ENCODE data around the gene PDE12.

PDE12 gene, protein sequence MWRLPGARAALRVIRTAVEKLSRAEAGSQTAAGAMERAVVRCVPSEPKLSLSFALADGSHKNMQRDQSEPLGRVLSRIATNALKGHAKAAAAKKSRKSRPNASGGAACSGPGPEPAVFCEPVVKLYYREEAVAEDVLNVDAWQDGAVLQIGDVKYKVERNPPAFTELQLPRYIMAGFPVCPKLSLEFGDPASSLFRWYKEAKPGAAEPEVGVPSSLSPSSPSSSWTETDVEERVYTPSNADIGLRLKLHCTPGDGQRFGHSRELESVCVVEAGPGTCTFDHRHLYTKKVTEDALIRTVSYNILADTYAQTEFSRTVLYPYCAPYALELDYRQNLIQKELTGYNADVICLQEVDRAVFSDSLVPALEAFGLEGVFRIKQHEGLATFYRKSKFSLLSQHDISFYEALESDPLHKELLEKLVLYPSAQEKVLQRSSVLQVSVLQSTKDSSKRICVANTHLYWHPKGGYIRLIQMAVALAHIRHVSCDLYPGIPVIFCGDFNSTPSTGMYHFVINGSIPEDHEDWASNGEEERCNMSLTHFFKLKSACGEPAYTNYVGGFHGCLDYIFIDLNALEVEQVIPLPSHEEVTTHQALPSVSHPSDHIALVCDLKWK
- 60.2 to 103 (median 80.4) reads per million in 4 donors for total RNA-seq

DNA sequence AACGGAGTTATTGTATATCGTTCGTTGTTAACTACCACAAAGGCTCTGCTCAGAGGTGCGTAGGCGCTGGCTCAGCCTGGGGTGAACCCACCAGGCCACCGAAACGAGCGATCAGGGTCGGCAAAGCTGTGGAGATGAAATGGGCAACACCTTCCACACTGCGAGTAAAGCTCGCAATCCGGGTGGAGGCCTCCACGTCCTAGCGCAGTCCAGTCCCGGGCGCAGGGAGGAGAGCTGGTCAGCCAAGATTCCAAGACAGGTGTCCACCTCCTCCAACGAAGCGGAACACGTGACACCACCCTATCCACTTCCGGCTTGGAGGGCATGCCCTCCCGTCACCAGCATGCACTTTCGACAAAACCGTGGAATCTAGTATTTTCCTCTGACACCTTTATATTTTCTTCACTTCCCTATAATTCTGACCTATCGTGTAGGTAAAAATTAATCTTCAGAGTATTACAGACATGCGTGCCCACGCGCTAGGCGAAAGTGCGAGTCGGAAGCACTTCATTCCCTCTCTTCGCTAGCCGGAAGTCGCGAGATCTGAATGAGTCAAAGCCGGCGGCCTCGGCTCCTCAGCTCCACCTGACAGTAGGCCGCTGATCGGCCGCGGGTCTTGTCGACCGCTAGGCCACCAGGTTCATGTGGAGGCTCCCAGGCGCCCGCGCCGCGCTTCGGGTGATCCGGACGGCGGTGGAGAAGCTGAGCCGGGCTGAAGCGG is at the start of gene PDE12:
PDE12 (plus strand) TSS at position 537 of the 721 bp plus-strand sequence; CDS start at position 643, 106 bp downstream.
- DNase-seq: peak; percentile 60 to 90 (median 72)

DNA sequence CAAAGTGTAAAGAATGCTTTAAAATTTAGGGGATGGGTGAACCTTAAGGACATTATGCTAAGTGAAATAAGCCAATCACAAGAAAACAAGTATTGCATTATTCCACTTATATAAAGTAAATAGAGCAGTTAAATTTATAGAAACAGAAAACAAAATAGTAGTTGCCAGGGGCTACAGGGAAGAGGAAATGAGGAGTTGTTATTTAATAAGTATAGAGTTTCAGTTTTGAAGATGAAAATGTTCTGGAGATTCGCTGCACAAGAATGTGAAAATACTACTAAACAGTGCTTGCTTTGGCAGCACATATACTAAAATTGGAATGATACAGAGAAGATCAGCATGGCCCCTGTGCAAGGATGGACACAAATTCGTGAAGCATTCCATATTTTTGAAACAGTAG is 43.9 kb upstream of the PDE12 start:
- no peak for DNase-seq

DNA sequence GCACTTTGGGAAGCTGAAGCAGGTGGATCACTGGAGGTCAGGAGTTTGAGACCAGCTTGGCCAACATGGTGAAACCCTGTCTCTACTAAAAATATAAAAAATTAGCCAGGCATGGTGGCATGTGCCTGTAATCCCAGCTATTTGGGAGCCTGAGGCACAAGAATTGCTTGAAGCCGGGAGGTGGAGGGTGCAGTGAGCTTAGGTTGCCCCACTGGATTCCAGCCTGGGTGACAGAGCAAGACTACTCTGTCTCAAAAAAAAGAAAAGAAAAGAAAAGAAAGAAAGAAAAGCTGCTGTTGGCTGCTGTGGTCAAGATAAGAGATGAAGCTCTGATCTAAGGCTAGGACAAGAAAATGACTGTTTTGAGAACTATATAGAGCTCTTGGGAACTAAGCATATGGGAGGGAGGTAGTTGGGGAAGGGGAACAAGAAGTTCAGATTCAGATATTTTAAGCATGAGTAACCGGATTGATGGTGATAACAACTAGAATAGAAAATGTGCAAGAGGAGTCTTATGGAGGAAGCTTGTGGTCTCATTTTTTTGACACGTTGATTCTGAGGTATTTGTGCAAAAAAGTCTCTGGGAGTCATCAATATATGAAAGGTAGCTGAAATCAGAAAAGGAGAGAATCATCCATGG is 37.7 kb upstream of the PDE12 start:
- DNase-seq: no peak

DNA sequence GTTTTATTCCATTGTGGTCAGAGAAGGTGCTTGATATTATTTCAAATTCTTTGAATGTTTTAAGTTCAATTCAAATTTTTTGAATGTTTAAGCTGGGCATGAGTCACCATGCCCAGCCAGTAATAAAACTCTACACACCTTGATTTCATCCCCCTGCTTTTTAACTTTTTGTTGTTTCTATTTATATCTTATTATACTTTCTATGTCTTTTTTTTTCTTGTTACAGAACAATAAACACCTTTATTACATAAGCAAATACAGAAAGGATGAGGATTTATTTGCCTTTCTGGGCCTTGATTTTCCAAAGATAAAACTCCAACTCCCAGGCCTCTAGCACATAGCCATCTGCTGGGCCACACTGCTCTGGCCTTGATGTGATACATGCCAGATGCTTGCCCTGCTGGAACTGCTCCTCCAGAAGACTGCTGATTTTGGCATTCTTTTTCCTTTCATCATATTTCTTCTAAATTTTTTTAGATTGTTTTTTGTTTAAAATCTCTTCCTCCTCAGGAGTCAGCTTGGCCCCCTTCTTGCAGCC is 25.9 kb upstream of the PDE12 start:
- no peak for DNase-seq

DNA sequence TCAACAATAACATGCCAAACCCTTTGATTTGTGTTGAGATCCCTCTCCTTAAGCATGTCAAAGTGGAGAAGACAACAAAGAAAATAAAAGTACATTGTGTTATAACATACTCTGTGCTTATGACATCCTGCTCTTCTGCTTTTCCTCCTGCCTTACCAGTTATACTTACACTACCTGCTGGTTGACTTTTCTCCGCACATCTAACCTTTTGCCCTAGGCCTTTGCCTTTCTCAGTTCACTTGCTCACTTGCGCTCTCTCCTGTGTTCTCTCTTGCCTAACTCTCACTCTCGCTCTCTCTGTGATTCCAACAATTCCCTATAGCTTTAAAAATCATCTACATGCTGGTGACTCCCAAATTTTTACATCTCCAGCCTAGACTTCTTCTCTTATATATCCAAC is 17.6 kb upstream of the PDE12 start:
- DNase-seq: no peak

DNA sequence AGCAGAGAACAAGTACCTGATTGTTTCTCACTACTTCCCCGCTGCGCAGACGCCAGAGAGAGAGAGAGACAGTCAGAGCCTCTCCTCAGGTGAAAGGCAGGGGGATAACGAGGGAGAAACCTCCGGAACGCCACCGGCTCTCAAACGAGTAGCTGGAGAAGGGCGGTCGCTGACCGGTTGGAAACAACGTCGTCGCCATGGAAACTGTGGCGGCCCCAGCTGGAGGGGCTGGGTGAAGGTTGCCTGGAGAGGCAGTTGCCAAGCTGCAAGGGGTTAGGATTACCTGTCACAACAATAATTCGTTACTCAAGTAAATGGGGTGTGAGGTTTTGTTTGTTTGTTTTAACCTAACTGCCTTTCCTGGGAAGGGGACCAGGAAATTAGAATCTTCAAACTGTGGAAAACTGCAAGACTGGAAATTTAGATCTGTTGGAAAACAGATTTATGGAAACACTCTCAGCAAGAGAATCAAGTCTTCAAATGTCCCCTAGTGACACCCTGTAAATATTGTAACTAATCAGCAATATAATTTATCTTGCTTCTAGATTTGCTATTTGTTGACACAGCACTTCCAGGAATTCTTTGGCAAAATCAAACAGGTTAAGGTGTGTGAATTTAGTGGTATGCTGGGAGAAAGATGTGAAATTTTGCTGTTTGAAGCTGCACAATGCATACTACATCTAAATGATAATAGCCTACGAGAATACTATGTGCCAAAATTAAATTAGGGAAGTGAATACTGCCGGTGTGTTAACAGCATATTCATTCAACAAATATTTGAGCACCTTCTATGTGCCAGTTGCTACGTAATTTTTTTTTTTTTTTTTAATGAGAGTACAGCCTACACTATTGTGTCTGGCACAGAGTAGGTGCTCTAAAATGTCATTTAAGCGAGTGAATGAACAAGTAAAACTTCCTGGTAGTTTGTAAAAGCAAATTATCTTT is 11.6 kb upstream of the PDE12 start, which contains the start of gene DNAH12:
DNAH12 (minus strand) TSS at position 164 of the 945 bp plus-strand sequence. CDS start 1,474 bp downstream, outside the sequence.
- no peak for DNase-seq

DNA sequence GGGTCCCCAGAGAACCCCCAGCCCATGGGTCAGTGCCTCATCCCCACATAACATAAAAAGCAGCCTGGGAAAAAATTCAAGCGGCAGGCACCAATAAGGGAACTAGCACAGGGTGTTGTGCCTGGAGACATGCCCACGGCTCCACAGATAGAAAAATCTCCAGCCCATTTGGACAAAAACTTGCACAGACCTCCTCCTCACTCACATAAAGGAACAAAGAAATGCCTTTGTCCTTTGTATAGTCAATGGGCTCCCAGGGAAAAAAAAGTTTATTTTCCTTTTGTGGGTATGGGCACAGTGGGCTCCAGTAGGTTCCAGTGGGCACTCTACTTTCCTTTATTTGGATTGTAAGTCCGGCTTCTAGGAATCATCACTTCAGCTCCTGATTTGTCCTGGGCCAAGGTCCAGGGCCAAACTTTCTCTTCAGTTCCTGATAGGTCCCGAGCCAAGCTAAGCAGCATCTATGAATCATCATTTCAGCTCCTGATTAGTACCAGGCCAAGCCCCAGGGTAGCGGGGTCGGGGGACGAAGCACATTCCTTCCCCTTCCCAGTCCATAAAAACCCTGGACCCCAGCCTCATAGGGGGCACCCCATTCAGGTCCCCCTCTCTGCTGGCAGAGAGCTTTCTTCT is 10.3 kb upstream of the PDE12 start:
- DNase-seq: no peak

DNA sequence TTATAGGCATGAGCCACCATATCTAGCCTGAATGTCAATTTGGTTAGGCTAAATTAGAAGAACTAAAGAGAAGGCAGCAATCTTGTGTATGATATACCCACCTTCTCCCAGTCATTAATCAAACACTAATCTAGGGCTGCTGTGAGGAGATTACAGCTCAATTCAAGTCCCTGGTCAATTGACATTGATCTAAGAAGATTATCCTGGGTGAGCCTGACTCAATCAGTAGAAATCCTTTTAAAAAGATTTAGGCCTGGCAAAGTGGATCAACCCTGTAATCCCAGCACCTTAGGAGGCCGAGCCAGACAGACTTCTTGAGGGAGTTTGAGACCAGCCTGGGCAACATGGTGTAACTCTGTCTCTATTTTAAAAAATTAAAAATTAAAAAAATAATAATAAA is 9.5 kb upstream of the PDE12 start:
- no peak for DNase-seq

DNA sequence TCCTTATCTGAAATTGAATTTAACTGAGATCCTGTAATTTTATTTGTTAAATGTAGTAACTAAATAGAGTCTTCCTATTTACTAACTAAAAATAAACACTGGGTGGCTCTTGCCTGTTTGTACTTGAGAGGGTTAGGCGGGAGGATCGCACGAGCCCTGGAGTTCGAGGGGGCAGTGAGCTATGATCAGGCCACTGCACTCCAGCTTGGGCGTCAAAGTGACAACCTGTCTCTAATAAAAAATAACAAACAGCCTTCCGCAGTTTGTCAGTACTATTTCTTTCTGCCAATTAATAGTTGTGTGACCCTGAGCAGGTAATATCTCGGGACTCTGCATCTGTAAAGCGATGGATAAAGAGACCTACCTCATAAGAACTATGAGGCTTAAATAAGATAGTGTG is 768 bp upstream of the PDE12 start:
- DNase-seq: no peak

DNA sequence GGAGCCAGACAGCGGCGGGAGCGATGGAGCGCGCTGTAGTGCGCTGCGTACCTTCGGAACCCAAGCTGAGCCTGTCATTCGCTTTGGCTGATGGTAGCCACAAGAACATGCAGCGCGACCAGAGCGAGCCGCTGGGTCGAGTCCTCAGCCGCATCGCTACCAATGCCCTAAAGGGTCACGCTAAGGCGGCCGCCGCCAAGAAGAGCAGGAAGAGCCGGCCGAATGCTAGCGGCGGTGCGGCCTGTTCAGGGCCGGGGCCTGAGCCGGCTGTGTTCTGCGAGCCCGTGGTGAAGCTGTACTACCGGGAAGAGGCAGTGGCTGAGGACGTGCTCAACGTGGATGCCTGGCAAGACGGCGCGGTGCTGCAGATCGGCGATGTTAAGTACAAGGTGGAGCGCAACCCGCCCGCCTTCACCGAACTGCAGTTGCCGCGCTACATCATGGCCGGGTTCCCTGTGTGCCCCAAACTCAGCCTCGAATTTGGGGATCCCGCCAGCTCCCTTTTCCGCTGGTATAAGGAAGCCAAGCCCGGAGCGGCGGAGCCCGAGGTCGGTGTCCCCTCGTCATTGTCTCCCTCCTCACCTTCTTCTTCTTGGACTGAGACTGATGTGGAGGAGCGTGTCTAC is 498 bp downstream of the PDE12 start:
- peak in 4 of 5 donors; percentile 12 to 26 (median 23) for DNase-seq

DNA sequence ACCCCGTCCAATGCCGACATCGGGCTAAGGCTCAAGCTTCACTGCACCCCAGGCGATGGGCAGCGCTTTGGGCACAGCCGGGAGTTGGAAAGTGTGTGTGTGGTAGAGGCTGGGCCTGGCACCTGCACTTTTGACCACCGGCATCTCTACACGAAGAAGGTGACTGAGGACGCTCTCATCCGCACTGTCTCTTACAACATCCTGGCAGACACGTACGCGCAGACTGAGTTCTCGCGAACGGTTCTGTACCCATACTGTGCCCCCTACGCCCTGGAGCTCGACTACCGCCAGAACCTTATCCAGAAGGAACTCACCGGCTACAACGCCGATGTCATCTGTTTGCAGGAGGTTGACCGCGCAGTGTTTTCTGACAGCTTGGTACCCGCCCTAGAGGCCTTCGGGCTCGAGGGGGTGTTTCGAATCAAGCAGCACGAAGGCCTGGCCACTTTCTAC is 1.0 kb downstream of the PDE12 start:
- peak in 3 of 5 donors; percentile 10 to 69 (median 13) for DNase-seq

DNA sequence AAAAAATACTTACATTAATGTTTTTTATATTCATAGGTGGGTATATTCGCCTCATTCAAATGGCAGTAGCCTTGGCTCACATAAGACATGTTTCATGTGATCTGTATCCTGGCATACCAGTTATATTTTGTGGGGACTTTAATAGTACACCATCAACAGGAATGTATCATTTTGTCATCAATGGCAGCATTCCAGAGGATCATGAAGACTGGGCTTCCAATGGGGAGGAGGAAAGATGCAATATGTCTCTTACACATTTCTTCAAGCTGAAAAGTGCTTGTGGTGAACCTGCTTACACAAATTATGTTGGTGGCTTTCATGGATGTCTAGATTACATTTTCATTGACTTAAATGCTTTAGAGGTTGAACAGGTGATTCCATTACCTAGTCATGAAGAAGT is 3.5 kb downstream of the PDE12 start:
- no peak for DNase-seq

DNA sequence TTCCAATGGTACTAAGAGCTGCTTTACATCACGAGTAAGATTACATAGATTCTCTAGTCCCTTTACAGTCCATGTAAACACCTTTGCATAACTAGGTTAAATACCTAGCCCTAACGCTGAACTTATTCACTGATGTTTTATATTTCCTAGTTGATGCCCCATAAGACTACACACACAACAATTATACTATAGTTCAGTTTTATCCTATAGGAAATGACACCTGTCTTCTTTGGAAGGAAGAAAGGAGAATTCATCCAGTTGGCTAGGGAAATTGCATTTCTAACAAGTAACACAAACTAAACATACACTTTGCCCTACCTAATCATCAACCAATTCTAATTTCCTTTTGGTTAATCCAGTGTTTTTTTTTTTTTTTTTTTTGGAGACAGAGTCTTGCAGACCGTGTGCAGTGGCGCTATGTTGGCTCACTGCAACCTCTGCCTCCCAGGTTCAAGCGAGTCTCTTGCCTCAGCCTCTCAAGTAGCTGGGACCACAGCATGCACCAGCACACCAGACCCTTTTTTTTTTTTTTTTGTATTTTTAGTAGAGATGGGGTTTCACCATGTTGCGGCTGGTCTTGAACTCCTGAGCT is 13.9 kb downstream of the PDE12 start:
- no peak for DNase-seq

DNA sequence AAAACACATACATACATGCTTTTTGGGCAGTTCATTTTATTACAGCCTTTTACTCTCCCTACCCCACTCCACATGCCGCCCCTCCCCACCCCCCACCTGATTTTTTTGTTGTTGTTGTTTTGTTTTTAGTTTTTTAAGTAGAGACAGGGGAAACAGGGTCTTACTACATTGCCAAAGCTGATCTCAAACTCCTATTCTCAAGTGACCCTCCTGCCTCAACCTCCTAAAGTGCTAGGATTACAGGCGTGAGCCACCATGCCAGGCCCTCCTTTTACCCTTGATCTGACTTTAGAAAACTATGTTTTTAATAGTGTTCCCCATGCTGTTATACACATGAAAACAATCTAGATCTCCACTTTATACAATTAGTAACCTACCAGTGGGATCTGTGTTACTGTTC is 14.8 kb downstream of the PDE12 start:
- no peak for DNase-seq

DNA sequence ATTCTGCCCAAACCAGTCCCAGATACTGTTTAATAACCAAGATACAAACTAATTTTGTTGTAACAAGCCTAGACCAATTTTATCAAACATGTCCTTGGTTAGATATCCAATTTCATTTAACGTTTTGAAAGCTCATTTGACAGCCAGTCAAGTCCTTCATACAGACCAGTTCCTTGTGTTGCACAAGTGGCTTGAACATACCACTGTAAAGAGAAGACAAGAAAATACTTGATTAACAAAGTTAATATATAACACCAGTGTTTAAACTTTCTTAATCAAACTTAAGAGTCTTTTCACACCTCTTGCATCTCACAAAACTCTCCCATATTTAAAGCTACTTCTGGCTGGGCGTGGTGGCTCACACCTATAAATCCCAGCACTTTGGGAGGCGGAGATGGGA is 16.0 kb downstream of the PDE12 start:
- no peak for DNase-seq

DNA sequence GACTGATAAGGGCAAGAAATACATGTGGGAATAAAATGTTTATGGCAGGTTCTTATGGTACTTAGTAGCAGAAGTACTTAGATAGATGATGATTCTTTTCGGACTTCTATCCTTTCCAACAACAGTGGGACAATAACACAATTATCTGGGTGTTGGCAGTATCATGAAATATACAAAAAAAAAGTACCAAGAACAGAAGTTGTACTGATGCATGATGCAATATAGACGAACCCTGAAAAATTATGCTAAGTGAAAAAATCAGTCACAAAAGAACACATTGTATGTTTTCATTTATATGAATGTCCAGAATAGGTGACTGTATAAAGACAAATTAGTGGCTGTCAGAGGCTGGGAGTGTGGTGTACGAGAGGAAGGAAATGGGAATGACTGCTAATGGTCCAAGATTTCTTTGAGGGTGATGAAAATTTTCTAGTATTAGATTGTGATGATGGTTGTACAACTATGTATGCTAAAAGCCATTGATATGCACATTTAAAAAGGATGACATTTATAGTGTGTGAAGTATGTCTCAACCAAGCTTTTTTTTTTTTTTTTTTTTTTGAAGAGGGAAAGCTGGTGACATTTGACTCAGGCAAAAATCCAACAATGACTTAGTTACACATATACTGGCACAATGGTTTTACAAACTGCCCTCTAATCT is 20.0 kb downstream of the PDE12 start:
- no peak for DNase-seq

DNA sequence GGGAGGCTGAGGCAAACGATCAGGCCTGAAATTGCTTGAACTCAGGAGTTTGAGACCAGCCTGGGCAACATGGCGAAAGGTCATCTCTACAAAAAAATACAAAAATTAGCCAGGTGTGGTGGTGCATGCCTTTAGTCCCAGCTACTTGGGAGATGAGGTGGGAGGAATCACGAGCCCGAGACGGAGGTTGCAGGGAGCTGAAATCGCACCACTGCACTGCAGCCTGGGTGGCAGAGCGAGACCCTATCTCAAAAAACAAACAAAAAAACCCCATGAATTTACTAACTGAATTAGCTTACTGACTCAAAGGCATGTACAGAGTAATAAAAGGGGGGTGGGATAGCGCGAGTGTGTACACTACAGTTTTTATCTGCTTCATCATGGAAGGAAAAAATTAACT is 21.7 kb downstream of the PDE12 start:
- no peak for DNase-seq

DNA sequence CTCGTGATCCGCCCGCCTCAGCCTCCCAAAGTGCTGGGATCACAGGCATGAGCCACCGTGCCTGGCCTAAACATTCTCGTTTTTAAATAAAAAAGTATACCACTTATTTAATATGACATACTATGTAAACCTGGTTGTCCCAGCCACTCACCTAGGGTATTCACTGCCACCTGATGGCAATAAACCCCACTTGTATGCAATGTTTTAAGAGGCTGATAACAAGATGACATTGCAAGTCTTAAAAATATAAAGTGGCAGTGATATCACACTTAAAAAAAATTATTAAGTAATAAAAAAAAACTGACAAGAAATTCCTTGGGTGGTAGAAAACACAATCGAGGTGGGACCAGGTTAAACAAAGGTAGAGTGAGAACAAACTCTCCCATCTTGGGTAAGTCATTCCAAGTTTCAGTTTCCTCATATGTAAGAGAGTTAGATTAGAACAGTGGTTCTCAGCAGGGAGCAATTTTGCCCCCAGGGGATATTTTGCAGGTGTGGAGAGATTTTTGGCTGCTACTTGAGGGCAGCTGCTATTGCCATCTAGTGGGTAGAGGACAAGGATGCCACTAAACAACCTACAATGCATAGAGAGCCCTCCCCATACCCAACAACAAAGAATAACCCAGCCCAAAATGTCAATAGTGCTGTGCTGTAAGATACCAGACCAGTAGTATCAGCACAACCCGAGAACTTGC is 26.5 kb downstream of the PDE12 start:
- no peak for DNase-seq

DNA sequence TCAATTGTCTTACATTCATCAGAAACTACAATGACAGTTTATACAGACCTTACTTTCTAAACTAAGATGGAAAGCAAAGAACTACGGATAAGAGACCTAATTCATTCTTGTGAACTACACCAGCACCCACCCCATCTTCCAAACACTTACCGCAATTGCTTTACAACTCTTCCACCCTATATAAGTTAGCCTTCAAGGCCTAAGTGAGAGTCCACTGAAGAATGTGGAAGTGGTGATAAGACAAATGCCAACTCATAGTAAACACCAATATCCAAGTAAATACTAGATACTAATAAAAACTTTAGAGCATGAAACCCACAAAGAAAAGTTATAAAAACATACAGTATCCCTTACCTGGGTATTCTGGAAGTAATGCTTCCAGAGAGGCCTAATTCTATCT is 27.5 kb downstream of the PDE12 start:
- no peak for DNase-seq

Data from T-helper 1 cell (primary cell).